ENCODE results near the gene PRR15.
A peak's percentile ranks its signal among the peaks of the same experiment; 100 is the strongest.

Gene PRR15

GRCh38 chr7:29609162-29610037, 45.8 kb downstream of the PRR15 start:
- DNase-seq (ENCODE audit: low spot score) (peak; percentile 16), FAIRE-seq (no peak)

DNA sequence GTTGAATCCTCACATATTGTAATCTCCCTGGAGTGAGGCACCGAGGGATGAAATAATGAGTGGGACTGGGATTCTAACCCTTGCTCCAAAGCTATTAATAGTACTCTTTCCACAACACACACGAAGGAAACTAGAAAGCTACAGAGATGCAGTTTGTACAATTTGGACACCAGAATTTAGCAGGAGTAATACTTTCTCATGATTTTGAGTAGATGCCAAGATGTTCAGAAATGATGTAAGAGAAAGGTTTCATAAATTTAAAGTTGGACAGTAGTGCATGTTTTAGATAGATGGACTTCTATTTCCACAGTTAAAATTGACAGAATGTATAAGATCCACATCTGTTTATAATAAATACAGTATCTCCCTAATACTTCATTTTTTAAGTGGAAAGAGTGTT, 46.5 kb downstream of the PRR15 start:
- FAIRE-seq (no peak), DNase-seq (ENCODE audit: low spot score) (no peak)

DNA sequence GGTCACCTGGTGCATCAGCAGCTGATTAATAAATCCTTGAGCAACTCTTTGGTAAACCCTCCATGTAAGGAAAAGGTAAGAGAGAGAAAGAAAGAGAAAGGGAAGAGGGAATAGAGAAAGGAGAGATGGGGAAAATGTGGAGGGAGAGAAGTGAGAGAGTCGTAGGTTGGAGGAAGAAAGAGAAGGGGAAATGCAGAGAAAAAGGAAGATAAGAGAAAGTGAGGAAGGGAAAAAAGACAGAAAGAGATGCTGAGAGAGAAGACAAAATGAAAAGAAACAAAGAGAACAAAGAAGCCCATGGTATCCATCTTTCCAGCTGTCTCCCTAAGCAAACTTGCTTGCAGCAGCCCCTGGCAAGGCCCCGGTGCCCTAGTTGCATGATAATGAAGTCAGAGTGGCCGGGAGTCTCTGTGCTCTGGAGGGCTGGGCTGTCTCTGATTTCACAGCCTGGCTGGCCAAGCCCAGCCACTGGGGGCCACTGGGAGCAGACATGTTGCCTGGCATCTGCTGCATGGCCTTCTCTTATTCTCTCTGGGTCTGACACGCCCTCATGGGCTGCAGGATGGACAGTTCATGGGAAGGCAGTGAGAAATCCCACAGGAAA, 48.4 kb downstream of the PRR15 start:
- no peak for FAIRE-seq
- no peak for DNase-seq (ENCODE audit: low spot score)

DNA sequence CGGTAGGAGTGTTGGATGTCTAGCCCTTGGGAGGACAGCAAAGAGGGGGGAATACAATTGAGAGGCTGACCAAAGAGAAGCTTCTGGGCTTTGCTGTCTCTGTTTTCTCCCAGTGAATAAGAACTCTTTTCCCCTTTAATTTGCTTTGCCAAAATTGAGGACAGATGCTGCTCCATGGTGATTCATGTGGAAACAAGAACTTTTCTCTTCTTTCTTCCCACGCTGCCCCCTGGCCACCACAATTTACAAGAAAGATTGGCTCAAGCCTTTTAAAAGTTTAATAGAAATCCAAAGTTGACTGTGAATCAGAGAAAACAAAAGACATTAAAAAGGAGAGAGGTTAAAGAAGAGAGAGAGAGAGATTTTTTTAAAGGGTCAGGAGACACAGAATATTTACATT, 49.0 kb downstream of the PRR15 start:
- FAIRE-seq: no peak
- DNase-seq (ENCODE audit: low spot score): no peak

DNA sequence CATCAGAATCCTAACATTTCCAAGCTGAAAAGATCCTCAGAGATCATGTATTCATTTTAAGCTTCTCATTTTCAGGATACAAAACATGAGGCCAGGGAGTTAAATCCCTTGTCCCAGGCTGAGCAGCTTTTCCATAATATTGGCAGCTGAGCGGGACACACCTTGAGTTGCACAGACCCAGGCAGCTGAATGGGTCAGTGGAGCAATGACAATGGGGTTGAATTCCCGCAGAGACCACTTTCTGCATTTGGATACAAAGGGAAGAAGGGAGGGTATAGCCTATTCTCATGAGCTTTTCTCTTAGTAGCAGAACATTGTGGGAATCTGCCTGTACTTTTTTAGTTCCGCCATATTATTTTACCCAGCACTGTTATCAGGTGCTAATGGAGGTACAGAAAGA, 49.5 kb downstream of the PRR15 start:
- FAIRE-seq (no peak), DNase-seq (ENCODE audit: low spot score) (no peak)

DNA sequence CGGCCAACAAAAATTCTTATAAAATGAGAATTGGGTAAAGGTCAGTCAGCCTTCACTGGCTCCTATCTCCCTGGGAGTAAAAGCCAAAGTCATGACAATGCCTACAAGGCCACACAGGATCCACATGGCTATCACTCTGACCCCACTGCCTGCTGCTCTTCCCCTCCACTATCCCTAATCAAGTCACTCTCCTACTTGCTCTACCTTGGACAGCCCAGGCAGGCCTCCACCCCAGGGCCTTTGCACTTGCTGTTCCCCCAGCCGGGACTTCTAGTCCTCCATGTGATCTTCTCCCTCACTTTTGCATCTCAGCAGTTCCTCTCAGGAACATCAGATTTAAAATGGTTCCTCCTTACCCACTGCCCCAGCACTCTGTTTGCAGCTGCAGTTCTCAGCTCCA, 50.6 kb downstream of the PRR15 start:
- DNase-seq (ENCODE audit: low spot score): no peak
- no peak for FAIRE-seq

All from RCC 7860 (cell line).